GM19438 (cell line): ENCODE measurements around the gene TMEM151B.
"Not testable (repeated sequence)": the region's sequence is repeated elsewhere in the genome, so short reads cannot be mapped to it uniquely, and the experiment has no call there.

Experiments used
- ATAC-seq: cut with Tn5 transposase; IDR thresholded peaks from one replicate; pipeline ENCODE4 v1.9.1; 2021; ENCODE audit warnings: low read depth; ENCODE audit not compliant: unreplicated experiment

The TMEM151B gene

GRCh38 chr6:44301106-44301505 is 30.9 kb downstream of the TMEM151B start:
- ATAC-seq = no peak

- ATAC-seq = no peak
These were observed 31.7 kb downstream of the TMEM151B start for GRCh38 chr6:44301782-44302564.

- no peak for ATAC-seq
These were observed 32.6 kb downstream of the TMEM151B start for GRCh38 chr6:44302856-44303255.

GRCh38 chr6:44303842-44304241 is 33.6 kb downstream of the TMEM151B start:
- no peak for ATAC-seq

- ATAC-seq = no peak
These were observed 34.3 kb downstream of the TMEM151B start for GRCh38 chr6:44304282-44305199.

GRCh38 chr6:44305200-44305725 is 35.0 kb downstream of the TMEM151B start:
- no peak for ATAC-seq

- ATAC-seq = no peak
These were observed 36.5 kb downstream of the TMEM151B start for GRCh38 chr6:44306710-44307109.

- ATAC-seq = no peak
These were observed 37.0 kb downstream of the TMEM151B start for GRCh38 chr6:44307217-44307616.

- no peak for ATAC-seq
These were observed 38.8 kb downstream of the TMEM151B start for GRCh38 chr6:44309092-44309491.

- no peak for ATAC-seq
These were observed 39.4 kb downstream of the TMEM151B start for GRCh38 chr6:44309631-44310030.

- ATAC-seq = no peak
These were observed 40.0 kb downstream of the TMEM151B start for GRCh38 chr6:44310241-44310640.

GRCh38 chr6:44311304-44311703 is 41.1 kb downstream of the TMEM151B start:
- no peak for ATAC-seq

- ATAC-seq = no peak
These were observed 41.5 kb downstream of the TMEM151B start for GRCh38 chr6:44311767-44312166.

GRCh38 chr6:44312901-44313788 is 42.9 kb downstream of the TMEM151B start, which contains the start of gene AARS2:
AARS2 (minus strand) TSS chr6:44313347; CDS start chr6:44313323, 24 bp downstream.
- ATAC-seq = peak; percentile 92

- not testable (repeated sequence) for ATAC-seq
These were observed 44.4 kb downstream of the TMEM151B start for GRCh38 chr6:44314657-44315056.

GRCh38 chr6:44315516-44315915 is 45.3 kb downstream of the TMEM151B start:
- ATAC-seq = no peak

- ATAC-seq = no peak
These were observed 45.7 kb downstream of the TMEM151B start for GRCh38 chr6:44315951-44316350.

GRCh38 chr6:44316481-44316880 is 46.2 kb downstream of the TMEM151B start:
- no peak for ATAC-seq

GRCh38 chr6:44317136-44317631 is 46.9 kb downstream of the TMEM151B start:
- ATAC-seq = not testable (repeated sequence)

- no peak for ATAC-seq
These were observed 51.0 kb downstream of the TMEM151B start for GRCh38 chr6:44321210-44321609.
